ENCODE results near the gene FXN.
A peak's percentile ranks its signal among the peaks of the same experiment; 100 is the strongest.
"Not testable (repeated sequence)": the region's sequence is repeated elsewhere in the genome, so short reads cannot be mapped to it uniquely, and the experiment has no call there.

The FXN gene

DNA sequence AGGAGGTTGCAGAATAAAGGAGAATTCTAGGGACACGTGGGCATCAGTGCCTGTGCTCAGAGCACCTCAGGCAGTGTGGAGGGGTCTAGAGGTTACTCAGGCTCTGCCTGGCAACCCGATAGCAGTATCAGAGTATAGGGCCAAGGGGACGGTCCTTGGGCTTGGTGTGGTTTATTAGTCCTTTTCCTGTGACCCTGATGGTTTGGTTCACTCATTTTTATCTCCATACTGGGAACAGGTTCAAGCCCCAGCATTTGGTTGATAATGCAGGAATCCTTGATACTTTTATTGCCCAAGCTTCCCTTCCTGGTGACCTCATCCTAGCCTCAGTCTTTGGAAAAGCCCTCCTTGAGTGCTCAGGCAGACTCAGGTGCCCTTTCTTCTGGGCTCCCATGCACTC lies 35.5 kb downstream of the FXN start:
- DNase-seq: no peak

- no peak for DNase-seq
Observed at GRCh38 chr9:69073103-69073502, 37.6 kb downstream of the FXN start.

- no peak for DNase-seq
Observed at GRCh38 chr9:69074801-69075200, 39.2 kb downstream of the FXN start.

DNA sequence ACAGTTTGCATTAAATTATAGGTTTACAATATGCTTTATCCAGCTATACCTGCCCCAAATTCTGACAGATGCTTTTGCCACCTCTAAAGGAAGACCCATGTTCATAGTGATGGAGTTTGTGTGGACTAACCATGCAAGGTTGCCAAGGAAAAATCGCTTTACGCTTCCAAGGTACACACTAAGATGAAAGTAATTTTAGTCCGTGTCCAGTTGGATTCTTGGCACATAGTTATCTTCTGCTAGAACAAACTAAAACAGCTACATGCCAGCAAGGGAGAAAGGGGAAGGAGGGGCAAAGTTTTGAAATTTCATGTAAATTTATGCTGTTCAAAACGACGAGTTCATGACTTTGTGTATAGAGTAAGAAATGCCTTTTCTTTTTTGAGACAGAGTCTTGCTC lies 41.0 kb downstream of the FXN start:
- no peak for DNase-seq

GRCh38 chr9:69078069-69078468 lies 42.5 kb downstream of the FXN start:
- DNase-seq: no peak

DNA sequence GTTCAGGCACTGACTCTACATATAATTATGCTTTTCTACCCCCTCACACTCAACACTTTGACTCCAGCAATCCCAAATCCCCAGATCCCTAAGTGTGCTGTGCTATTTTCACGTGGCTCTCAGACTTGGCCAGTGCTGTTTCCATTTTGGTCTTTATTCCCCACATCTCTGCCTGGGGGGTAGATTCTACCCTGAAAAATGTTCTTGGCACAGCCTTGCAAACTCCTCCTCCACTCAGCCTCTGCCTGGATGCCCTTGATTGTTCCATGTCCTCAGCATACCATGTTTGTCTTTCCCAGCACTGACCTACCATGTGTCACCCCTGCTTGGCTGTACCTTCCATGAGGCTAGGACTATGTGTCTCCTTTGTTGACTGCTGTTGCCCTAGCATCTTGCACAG lies 43.0 kb downstream of the FXN start:
- DNase-seq: no peak

DNA sequence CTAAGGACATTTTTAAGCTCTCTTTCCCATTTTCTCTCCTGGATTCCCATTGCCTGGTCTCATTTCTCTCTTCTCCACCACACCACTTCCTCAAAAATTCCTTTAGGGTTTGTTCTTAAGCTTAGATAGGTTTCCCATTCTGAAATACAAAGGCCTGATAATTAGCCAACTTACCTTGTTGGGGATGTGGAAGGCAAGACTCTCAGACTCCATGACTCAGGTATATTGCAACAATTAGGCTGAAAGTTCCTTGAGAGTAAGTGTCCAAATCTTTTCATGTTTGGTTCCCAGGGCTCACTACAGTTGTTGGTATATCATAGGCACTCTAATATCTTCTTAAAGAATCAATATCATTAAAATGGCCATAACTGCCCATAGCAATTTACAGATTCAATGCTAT lies 43.6 kb downstream of the FXN start:
- DNase-seq: no peak

- DNase-seq: no peak
Observed at GRCh38 chr9:69081261-69081660, 45.7 kb downstream of the FXN start.

DNA sequence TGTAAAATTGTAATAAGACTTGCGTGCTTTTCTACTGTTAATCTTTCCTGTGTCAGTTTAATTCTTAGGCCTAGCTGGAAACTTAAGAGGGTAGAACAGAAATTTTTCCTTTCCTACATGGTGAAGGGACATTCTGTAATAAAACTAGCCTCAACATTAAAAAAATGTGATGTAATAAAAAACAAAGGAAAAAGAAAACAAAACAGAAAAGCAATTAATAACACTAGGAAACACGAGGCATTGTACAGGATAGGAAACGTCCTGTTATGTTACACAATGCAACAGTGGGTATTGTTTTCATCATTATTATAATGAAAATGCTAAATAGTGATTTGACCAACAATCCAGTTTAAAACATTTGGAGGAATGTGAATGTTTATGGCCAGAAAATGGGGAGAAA lies 47.8 kb downstream of the FXN start:
- no peak for DNase-seq

GRCh38 chr9:69085569-69086283 lies 50.2 kb downstream of the FXN start:
- no peak for DNase-seq

DNA sequence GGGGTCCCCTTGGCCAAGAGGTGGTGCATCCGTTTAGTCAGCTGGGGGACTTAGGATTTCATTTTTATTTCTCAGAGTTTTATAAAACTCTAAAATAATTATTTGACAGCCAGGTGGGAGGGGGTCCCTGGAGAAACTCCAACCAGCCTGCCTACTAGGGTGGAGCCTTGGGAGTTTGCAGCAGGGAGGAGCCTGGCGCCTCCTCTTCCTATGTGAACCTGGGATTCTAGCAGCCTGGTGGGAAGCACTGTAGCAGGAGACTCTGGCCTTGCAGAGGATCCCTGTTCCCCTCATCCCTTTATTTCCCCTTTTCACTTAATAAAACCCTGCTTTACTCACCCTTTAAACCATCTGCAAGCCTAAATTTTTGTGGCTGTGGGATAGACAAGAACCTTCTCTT lies 50.8 kb downstream of the FXN start:
- DNase-seq: no peak

- no peak for DNase-seq
Observed at GRCh38 chr9:69086769-69087168, 51.2 kb downstream of the FXN start.

- DNase-seq: no peak
Observed at GRCh38 chr9:69089082-69089481, 53.5 kb downstream of the FXN start.

DNA sequence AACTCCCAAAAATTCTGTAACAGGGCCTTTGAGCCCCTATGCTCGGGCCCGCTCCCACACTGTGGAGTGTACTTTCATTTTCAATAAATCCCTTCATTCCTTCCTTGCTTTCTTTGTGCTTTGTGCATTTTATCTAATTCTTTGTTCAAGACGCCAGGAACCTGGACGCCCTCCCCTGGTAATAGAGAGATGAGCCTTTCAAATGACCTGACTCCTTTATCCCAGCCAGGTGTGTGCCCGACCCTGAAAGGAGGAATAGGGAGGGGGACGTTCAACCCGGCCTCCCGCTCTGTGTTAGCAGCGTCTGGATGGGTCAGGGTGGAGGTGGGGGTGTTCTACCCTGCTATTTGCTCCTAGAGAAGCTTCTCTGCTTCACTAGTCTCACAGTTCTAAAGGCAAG lies 53.9 kb downstream of the FXN start:
- no peak for DNase-seq

DNA sequence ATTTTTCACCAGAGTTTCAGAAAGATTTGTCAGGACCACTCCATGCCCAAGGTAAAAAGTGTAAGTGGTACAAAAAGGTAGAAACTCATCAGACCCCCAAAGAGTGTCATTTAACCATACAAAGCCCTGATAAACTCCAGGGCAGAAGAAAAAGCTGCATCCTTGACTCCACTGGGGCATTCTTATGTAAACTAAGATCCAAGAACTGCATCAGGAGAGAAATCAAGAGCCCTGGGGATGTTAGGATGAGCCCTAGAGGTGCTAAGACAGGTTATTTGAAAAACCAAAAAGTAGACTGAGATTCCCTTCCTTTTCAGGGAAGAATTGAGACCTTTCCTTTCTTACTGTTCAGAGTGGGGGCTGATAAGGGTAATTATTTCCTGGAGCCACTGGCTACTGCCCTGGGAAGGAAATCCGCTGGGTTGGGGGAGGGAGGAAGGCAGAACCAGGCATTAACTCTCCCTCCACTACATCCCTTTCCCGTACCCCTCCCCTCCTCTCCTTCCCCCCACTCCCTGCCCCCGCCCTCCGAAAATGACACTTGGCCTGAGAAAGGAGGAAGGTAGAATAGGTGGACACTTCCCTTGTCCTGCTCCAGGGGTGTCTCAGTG lies 54.7 kb downstream of the FXN start:
- DNase-seq: no peak

DNA sequence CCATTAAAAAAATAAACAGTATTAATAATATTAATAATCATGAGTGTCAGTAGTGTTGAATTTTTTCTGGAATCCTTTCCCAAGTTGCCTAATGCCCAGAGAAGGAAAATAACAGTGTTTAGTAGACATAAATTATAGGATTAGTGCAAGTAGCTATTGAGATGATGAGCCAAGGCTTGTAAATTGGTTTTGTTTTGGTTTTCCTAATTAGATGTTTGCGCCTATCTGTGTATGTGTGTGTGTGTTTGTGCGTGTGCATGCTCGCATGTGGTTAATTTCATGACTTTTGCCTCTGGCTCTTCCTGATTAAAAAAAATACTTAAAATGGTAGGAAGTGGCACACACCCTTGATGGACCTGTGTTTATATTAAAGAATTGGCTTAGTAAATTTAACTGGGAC lies 55.4 kb downstream of the FXN start:
- no peak for DNase-seq

- no peak for DNase-seq
Observed at GRCh38 chr9:69093471-69094103, 58.0 kb downstream of the FXN start.

GRCh38 chr9:69094361-69095135 lies 59.0 kb downstream of the FXN start:
- not testable (repeated sequence) for DNase-seq

- no peak for DNase-seq
Observed at GRCh38 chr9:69097064-69097463, 61.5 kb downstream of the FXN start.

DNA sequence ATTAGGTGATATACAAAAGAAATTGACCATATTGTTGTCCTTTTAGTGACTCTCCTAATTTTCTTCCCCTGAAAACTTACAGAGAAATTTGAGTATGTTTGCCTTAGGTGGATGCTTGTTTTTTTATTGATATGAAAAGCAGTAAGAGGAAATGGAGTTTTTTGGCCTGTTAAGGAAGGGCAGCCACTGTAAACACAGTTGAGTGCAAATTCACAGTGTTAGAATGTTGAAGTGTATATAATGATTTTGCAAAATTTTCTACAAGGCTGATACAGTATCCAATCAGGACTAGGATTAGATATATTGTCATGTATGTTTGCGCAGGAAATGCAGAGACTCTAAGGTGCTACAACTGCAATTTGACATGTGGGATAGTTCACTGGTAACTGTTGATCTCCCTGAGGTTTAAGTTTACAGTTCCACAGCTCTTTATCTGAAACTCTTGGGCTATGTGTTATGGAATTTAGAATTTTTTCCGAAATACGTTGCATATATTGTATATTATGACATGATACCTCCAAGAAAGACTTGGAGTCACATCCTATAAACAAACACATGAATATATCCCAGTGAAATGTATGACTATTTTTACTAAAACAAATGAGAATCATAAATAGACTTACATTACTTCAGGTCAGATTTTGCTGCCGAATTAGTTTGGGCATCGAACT lies 62.5 kb downstream of the FXN start:
- DNase-seq: no peak

DNA sequence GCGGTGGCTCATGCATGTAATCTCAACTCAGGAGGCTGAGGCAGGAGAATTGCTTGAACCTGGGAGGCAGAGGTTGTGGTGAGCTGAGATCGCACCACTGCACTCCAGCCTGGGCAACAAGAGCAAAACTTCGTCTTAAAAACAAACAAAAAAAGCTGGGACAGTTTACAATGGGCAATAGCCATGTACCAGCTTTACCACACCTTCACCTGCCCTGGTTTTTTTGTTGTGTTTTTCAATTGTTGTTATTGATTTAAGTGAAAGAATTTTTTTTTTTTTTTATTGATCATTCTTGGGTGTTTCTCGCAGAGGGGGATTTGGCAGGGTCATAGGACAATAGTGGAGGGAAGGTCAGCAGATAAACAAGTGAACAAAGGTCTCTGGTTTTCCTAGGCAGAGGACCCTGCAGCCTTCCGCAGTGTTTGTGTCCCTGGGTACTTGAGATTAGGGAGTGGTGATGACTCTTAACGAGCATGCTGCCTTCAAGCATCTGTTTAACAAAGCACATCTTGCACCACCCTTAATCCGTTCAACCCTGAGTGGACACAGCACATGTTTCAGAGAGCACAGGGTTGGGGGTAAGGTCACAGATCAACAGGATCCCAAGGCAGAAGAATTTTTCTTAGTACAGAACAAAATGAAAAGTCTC lies 67.9 kb downstream of the FXN start:
- not testable (repeated sequence) for DNase-seq

DNA sequence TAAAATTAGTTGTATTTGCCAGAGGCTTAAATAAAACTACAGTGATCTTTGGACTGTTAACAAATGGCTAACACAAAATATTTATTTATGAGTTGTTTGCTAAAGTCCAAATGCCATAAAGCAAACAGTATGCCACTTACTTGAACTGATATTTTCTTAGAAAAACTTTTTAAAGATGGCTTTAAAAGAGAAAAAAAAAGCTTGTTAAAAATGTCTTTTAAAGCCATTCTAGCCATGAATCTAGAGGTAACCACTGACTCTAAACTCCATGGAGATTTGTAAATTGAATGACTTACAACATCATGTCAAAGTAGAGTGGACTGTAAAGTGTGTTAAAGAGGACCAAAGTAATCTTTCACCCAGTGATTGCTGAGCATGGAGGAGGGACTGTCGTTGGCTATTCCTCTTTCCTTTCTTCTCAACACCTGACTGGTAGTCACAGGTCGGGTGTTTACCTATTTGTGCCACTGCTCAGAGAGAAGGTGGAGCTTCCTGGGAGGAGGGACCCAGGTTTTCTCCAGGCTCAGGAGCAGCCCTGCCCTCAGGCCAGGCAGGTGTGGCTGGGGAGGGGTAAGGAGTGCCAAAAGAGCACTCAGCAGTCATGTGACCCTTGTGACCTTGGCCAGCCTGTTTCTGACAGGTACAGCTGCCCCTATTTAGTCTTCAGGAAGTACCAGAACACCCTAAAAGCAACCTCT lies 69.4 kb downstream of the FXN start:
- peak; percentile 17 to 55 for DNase-seq

Data from NCI-H187 (cell line).